Left ventricle myocardium inferior (tissue), 1 donor: ENCODE data around the gene CABLES2. TPM values are rescaled to one million over a fixed set of nuclear protein-coding genes. Genes with fewer than 3 reads are reported as not detected.

Experiments
- DNase-seq: peaks from one replicate; pipeline ENCODE4 v3.0.0-alpha.2; 2020
- H3K27ac ChIP-seq: fragments of 200-600 bp; replicated peaks from 2 replicates; pipeline ENCODE4 v1.8.0; 2021
- H3K27me3 ChIP-seq: fragments of 200-600 bp; 2 replicates; pipeline ENCODE4 v1.8.0; 2021; ENCODE audit warnings: low read depth
- H3K36me3 ChIP-seq: fragments of 200-600 bp; 2 replicates; pipeline ENCODE4 v1.8.0; 2021
- H3K4me1 ChIP-seq: fragments of 200-600 bp; 2 replicates; pipeline ENCODE4 v1.8.0; 2021
- H3K4me3 ChIP-seq: fragments of 200-600 bp; 2 replicates; pipeline ENCODE4 v1.8.0; 2021; ENCODE audit warnings: mild to moderate bottlenecking, moderate library complexity
- H3K9me3 ChIP-seq: fragments of 200-600 bp; replicated peaks from 2 replicates; pipeline ENCODE4 v1.8.0; 2021
- intact Hi-C: fragments of 100-400 bp; cut with micrococcal nuclease; formaldehyde crosslinking; loops from one replicate; pipeline ENCODE4 v1.11.0; 2022
- total RNA-seq: library from RNA; stranded (reverse); fragmentation: NEBNext Ultra II Directional; extraction: Animal tissue kit (Norgen Biotek cat#: 25700); gene quantifications from one replicate; pipeline ENCODE4 v1.2.1, GENCODE V29; 2021
- TF ChIP-seq, protein P1 (sequence below): fragments of 200-600 bp; IDR thresholded peaks from 2 replicates; pipeline ENCODE4 v1.8.0; 2021; ENCODE audit warnings: antibody characterized with exemption, mild to moderate bottlenecking, borderline replicate concordance
- donor health status: DM: no; HTN: yes; CAD: no; lungs with severe emphysema.

CABLES2 gene
- total RNA-seq, 1 donor from 2014 or later: 12.0 TPM

DNA sequence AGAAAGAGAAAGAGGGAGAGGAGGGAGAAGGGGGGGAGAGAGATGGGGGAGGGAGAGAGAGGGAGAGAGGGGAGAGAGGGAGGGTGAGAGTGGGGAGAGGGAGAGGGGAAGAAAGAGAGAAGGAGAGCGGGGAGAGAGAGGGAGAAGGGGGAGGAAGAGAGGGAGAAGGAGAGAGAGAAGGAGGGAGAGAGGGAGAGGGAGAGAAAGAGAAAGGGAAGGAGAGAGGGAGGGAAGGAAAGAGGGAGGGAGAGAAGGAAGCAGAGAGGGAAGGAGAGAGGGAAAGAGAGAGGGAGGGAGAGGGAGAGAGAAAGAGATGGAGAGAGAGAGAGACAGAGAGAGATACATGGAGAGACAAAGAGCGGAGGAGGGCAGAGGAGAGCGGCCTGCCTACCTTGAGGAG lies 44.9 kb upstream of the CABLES2 start:
- DNase-seq: no peak
- no peaks in the 10 kb centered on the region for H3K4me1 ChIP-seq
- no peaks in the 10 kb centered on the region for H3K9me3 ChIP-seq
- H3K27me3 ChIP-seq: peaks cover 78% of the 10 kb centered on the region
- H3K4me3 ChIP-seq: no peak overlapping the region
- TF ChIP-seq, protein P1, sequence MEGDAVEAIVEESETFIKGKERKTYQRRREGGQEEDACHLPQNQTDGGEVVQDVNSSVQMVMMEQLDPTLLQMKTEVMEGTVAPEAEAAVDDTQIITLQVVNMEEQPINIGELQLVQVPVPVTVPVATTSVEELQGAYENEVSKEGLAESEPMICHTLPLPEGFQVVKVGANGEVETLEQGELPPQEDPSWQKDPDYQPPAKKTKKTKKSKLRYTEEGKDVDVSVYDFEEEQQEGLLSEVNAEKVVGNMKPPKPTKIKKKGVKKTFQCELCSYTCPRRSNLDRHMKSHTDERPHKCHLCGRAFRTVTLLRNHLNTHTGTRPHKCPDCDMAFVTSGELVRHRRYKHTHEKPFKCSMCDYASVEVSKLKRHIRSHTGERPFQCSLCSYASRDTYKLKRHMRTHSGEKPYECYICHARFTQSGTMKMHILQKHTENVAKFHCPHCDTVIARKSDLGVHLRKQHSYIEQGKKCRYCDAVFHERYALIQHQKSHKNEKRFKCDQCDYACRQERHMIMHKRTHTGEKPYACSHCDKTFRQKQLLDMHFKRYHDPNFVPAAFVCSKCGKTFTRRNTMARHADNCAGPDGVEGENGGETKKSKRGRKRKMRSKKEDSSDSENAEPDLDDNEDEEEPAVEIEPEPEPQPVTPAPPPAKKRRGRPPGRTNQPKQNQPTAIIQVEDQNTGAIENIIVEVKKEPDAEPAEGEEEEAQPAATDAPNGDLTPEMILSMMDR: no peak
- H3K36me3 ChIP-seq: no peaks in the 10 kb centered on the region
- intact Hi-C loops: no loop called here
- H3K27ac ChIP-seq: no peak overlapping the region

GRCh38 chr20:62451156-62451767 lies 44.2 kb upstream of the CABLES2 start:
- Histone ChIP-seq H3K27ac (no peak overlapping the region), H3K4me3 (no peak overlapping the region), H3K36me3 (no peaks in the 10 kb centered on the region), H3K27me3 (peaks cover 78% of the 10 kb centered on the region), H3K9me3 (no peaks in the 10 kb centered on the region), H3K4me1 (no peaks in the 10 kb centered on the region)
- intact Hi-C loops: no loop called here
- DNase-seq: no peak
- TF ChIP-seq, protein P1: no peak

DNA sequence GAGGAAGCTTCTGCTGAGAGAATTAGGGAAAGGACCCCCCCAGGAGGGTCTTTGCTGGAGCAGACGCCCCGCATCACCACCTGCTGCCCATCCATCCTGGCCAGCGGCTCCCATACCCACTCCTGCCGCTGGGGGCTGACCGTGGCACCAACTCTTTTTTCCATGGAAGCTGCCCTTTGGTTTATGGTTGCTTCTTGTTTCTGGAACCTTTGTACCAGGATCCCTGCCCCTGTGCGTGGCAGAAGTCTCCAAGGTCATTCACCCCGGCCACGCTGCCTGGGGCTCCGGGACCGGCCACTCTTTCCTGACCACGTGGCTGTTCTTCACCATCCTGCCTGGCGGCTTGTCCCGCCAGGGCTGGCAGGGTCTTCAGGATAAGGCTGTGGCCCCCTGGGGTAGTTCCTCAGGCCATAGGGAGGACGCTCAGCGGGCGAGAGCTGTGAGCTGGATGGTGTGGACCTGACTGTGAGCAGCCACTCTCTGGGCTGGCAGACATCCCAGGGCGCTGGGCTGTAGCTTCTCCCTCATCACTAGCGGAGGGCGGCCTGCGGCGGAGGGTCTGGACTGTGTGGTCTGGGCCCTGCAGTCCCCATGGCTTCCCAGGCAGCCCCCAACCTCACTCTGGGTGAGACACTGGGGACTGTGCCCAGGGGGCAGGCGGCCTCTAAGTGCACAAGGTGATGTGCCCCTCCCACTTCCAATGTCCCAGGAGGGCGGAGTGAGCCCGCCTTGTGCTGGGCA lies 43.0 kb upstream of the CABLES2 start:
- H3K4me3 ChIP-seq: no peak overlapping the region
- H3K36me3 ChIP-seq: no peaks in the 10 kb centered on the region
- intact Hi-C loops: no loop called here
- no peaks in the 10 kb centered on the region for H3K9me3 ChIP-seq
- no peak overlapping the region for H3K27ac ChIP-seq
- peaks cover 80% of the 10 kb centered on the region for H3K27me3 ChIP-seq
- TF ChIP-seq, protein P1: no peak
- H3K4me1 ChIP-seq: no peaks in the 10 kb centered on the region
- DNase-seq: peak; percentile 41

DNA sequence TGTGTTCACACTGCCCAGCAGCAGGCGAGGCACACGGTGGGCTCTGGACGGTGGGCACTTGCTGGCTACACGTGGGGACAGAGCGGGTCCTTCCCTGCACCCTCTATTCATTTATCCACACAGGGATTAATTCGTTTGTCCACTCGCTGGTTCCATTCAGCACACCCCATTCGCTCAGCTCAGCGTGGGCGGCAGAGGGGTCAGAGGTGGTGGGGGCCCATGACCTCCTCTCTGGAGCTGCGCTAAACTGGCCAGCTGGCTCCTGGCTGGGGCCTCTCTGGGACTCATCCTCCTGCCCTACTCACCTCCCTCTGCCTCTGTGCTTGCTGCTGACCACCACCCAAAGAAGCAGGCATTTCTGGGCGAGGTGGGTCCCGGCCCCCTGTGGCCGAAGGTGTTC lies 41.7 kb upstream of the CABLES2 start:
- intact Hi-C loops: no loop called here
- Histone ChIP-seq H3K36me3 (no peaks in the 10 kb centered on the region), H3K4me3 (no peak overlapping the region), H3K9me3 (no peaks in the 10 kb centered on the region), H3K27ac (no peak overlapping the region), H3K27me3 (peaks cover 74% of the 10 kb centered on the region), H3K4me1 (no peaks in the 10 kb centered on the region)
- TF ChIP-seq, protein P1: no peak
- DNase-seq: no peak

- intact Hi-C loops: no loop called here
- Histone ChIP-seq H3K27me3 (peaks cover 67% of the 10 kb centered on the region), H3K36me3 (no peaks in the 10 kb centered on the region), H3K27ac (no peak overlapping the region), H3K4me3 (no peak overlapping the region), H3K4me1 (no peaks in the 10 kb centered on the region), H3K9me3 (no peaks in the 10 kb centered on the region)
- TF ChIP-seq, protein P1: no peak
- no peak for DNase-seq
These were observed 41.0 kb upstream of the CABLES2 start for GRCh38 chr20:62448038-62448437.
